H1 (cell line): ENCODE data around the gene RPS19. TPM values are rescaled to one million over a fixed set of nuclear protein-coding genes. Genes with fewer than 3 reads are reported as not detected.

Source experiments
- CTCF ChIA-PET: fragments of 300-600 bp; sonication (Branson Sonifier 250); formaldehyde crosslinking; loops from one replicate; lab custom pipeline; 2021; ENCODE audit not compliant: partially characterized antibody; lab: Charles Lee
- POLR2A ChIA-PET: fragments of 300-600 bp; sonication (Branson Sonifier 250); formaldehyde crosslinking; loops from one replicate; lab custom pipeline; 2021; ENCODE audit warnings: inconsistent platforms; ENCODE audit not compliant: partially characterized antibody; lab: Charles Lee
- DNase-seq, 2 experiments: peaks; one replicate each; pipeline versions ENCODE4 v3.0.0 to v3.0.0-alpha.2; 2010 to 2022; ENCODE audit warnings: low spot score in 2 of 2, low read depth in 1 of 2, mixed read lengths in 1 of 2
- FAIRE-seq: peaks from 2 replicates; lab custom pipeline; 2011; peaks lifted over from hg19 to GRCh38; lab: Jason Lieb, UNC
- H2AFZ ChIP-seq: 2 replicates; pipeline ENCODE4 v1.8.1; 2012; ENCODE audit warnings: low read length, inconsistent platforms
- H2AK5ac ChIP-seq: 2 replicates; pipeline ENCODE4 v1.6.1; 2013; ENCODE audit warnings: low read depth, low read length
- H2BK120ac ChIP-seq: replicated peaks from 2 replicates; pipeline ENCODE3; 2013; ENCODE audit warnings: low read depth, low read length, inconsistent platforms
- H2BK12ac ChIP-seq: 2 replicates; pipeline ENCODE4 v1.6.1; 2013; ENCODE audit warnings: low read depth, low read length
- H2BK15ac ChIP-seq: 2 replicates; pipeline ENCODE4 v1.6.1; 2013; ENCODE audit warnings: low read length
- H2BK20ac ChIP-seq: 2 replicates; pipeline ENCODE4 v1.6.1; 2013; ENCODE audit warnings: low read length
- H2BK5ac ChIP-seq: 2 replicates; pipeline ENCODE4 v1.6.1; 2013; ENCODE audit warnings: low read depth, low read length
- H3K14ac ChIP-seq: 2 replicates; pipeline ENCODE4 v1.6.1; 2013; ENCODE audit warnings: inconsistent platforms; ENCODE audit not compliant: insufficient read length
- H3K18ac ChIP-seq: 2 replicates; pipeline ENCODE4 v1.6.1; 2013; ENCODE audit warnings: low read length; ENCODE audit errors: extremely low read depth
- H3K23ac ChIP-seq: 2 replicates; pipeline ENCODE4 v1.6.1; 2013; ENCODE audit warnings: inconsistent platforms; ENCODE audit not compliant: insufficient read length
- H3K23me2 ChIP-seq: 2 replicates; pipeline ENCODE4 v1.6.1; 2013; ENCODE audit warnings: low read depth, low read length
- H3K27ac ChIP-seq: 2 replicates; pipeline ENCODE4 v1.6.1; 2011; ENCODE audit warnings: low read depth, low read length, inconsistent platforms
- H3K27me3 ChIP-seq, 4 experiments: replicated peaks in 1 of 4; 1 replicate in 1 of 4; 2 replicates in 3 of 4; pipeline versions ENCODE4 v1.6.1 to v1.8.1; 2011 to 2013; ENCODE audit warnings: low read length in 3 of 4, mild to moderate bottlenecking in 3 of 4, inconsistent platforms in 2 of 4, mixed read lengths in 2 of 4, moderate library complexity in 1 of 4; ENCODE audit not compliant: control insufficient read depth in 3 of 4, insufficient read depth in 3 of 4; ENCODE audit errors: extremely low read depth in 1 of 4
- H3K36me3 ChIP-seq, 4 experiments: 2 replicates each; pipeline versions ENCODE4 v1.6.1 to v1.8.1; 2011 to 2013; ENCODE audit warnings: mild to moderate bottlenecking in 4 of 4, low read length in 3 of 4, moderate library complexity in 2 of 4, control low read depth in 1 of 4, inconsistent platforms in 1 of 4; ENCODE audit not compliant: insufficient read depth in 4 of 4, control insufficient read depth in 2 of 4
- H3K4ac ChIP-seq: replicated peaks from 2 replicates; pipeline ENCODE3; 2013; ENCODE audit warnings: low read length, low read depth, mixed read lengths, inconsistent platforms; ENCODE audit not compliant: insufficient read length
- H3K4me1 ChIP-seq, 4 experiments: replicated peaks in 1 of 4; 1 replicate in 1 of 4; 2 replicates in 3 of 4; pipeline versions ENCODE4 v1.6.1 to v1.8.1; 2011 to 2013; ENCODE audit warnings: low read length in 3 of 4, inconsistent platforms in 2 of 4, mixed read lengths in 1 of 4; ENCODE audit not compliant: insufficient read depth in 4 of 4, control insufficient read depth in 3 of 4
- H3K4me2 ChIP-seq, 2 experiments: 2 replicates each; pipeline versions ENCODE4 v1.6.1 to v1.8.1; 2011 to 2013; ENCODE audit warnings: low read depth in 2 of 2, low read length in 2 of 2, control low read depth in 1 of 2, inconsistent platforms in 1 of 2, mild to moderate bottlenecking in 1 of 2; ENCODE audit not compliant: insufficient read depth in 1 of 2
- H3K4me3 ChIP-seq, 4 experiments: fragments of 200-600, 300-600 bp in 1 of 4; sonication (generic), shearing (Covaris generic), sonication (Bioruptor Twin) in 1 of 4; 2 replicates each; pipeline versions ENCODE4 v1.5.1 to v1.8.1; 2011 to 2016; ENCODE audit warnings: low read length in 4 of 4, low read depth in 3 of 4, control low read depth in 2 of 4, inconsistent platforms in 2 of 4, mild to moderate bottlenecking in 2 of 4, mixed read lengths in 1 of 4, moderate library complexity in 1 of 4; ENCODE audit not compliant: insufficient read depth in 2 of 4; ENCODE audit errors: extremely low read depth in 1 of 4
- H3K56ac ChIP-seq: replicated peaks from 2 replicates; pipeline ENCODE3; 2013; ENCODE audit warnings: low read depth, mild to moderate bottlenecking, mixed read lengths, low read length, inconsistent platforms; ENCODE audit not compliant: insufficient read length
- H3K79me1 ChIP-seq: 2 replicates; pipeline ENCODE4 v1.6.1; 2013; ENCODE audit warnings: low read depth, low read length, control low read depth
- H3K79me2 ChIP-seq, 2 experiments: 2 replicates each; pipeline versions ENCODE4 v1.6.1 to v1.8.1; 2012 to 2013; ENCODE audit warnings: low read length in 2 of 2, mild to moderate bottlenecking in 2 of 2, inconsistent platforms in 1 of 2; ENCODE audit not compliant: insufficient read depth in 2 of 2, control insufficient read depth in 1 of 2
- H3K9ac ChIP-seq, 4 experiments: replicated peaks in 1 of 4; 1 replicate in 1 of 4; 2 replicates in 3 of 4; pipeline versions ENCODE4 v1.6.1 to v1.8.1; 2011 to 2013; ENCODE audit warnings: low read depth in 3 of 4, low read length in 3 of 4, control low read depth in 2 of 4, mild to moderate bottlenecking in 2 of 4, moderate library complexity in 2 of 4, inconsistent platforms in 1 of 4; ENCODE audit errors: extremely low read depth in 1 of 4
- H3K9me3 ChIP-seq, 2 experiments: 2 replicates each; pipeline versions ENCODE4 v1.6.1 to v1.8.1; 2012 to 2013; ENCODE audit warnings: mild to moderate bottlenecking in 2 of 2, moderate library complexity in 2 of 2, control low read depth in 1 of 2, inconsistent platforms in 1 of 2, low read depth in 1 of 2, low read length in 1 of 2, mixed read lengths in 1 of 2; ENCODE audit not compliant: insufficient read depth in 2 of 2
- H4K20me1 ChIP-seq, 2 experiments: replicated peaks in 1 of 2; 2 replicates each; pipeline versions ENCODE3 to v1.8.1; 2011 to 2013; ENCODE audit warnings: inconsistent platforms in 2 of 2, low read length in 2 of 2, mild to moderate bottlenecking in 1 of 2; ENCODE audit not compliant: insufficient read depth in 2 of 2, control insufficient read depth in 1 of 2
- H4K5ac ChIP-seq: 2 replicates; pipeline ENCODE4 v1.6.1; 2013; ENCODE audit warnings: low read length, low read depth, mixed read lengths, inconsistent platforms; ENCODE audit not compliant: insufficient read length
- H4K8ac ChIP-seq: 2 replicates; pipeline ENCODE4 v1.8.0; 2013; ENCODE audit warnings: mild to moderate bottlenecking, moderate library complexity, low read length, inconsistent platforms; ENCODE audit not compliant: insufficient read depth; ENCODE audit errors: extremely low read depth
- H4K91ac ChIP-seq: replicated peaks from 2 replicates; pipeline ENCODE3; 2013; ENCODE audit warnings: low read length, mixed read lengths, inconsistent platforms; ENCODE audit not compliant: insufficient read length
- CEBPB ChIP-seq: IDR thresholded peaks from 2 replicates; pipeline ENCODE4 v1.6.1; 2012; ENCODE audit warnings: low read depth, low read length
- CHD1 ChIP-seq: IDR thresholded peaks from 2 replicates; pipeline ENCODE4 v1.6.1; 2012; ENCODE audit warnings: low read depth, low read length, improper control_type of control experiment
- CHD2 ChIP-seq: IDR thresholded peaks from 2 replicates; pipeline ENCODE4 v1.6.1; 2012; ENCODE audit warnings: low read length, improper control_type of control experiment
- CTCF ChIP-seq, 3 experiments: IDR thresholded peaks; 1 replicate in 2 of 3; 2 replicates in 1 of 3; pipeline versions ENCODE4 v1.5.1 to v1.6.1; 2011; ENCODE audit warnings: low read length in 3 of 3, mild to moderate bottlenecking in 3 of 3, inconsistent platforms in 2 of 3, low read depth in 1 of 3, moderate library complexity in 1 of 3; ENCODE audit not compliant: insufficient read depth in 1 of 3; ENCODE audit errors: control extremely low read depth in 1 of 3
- EGR1 ChIP-seq: IDR thresholded peaks from 2 replicates; pipeline ENCODE4 v1.6.1; 2011; ENCODE audit warnings: low read depth, low read length, borderline replicate concordance
- GABPA ChIP-seq: IDR thresholded peaks from 2 replicates; pipeline ENCODE4 v1.6.1; 2011; ENCODE audit warnings: mild to moderate bottlenecking, low read length, moderate library complexity, borderline replicate concordance; ENCODE audit not compliant: insufficient read depth
- KDM1A ChIP-seq: fragments of 200-600, 300-600 bp; sonication (generic); IDR thresholded peaks from 2 replicates; pipeline ENCODE4 v1.7.1; 2016; ENCODE audit warnings: mild to moderate bottlenecking, low read length, borderline replicate concordance
- SP1 ChIP-seq: IDR thresholded peaks from 2 replicates; pipeline ENCODE4 v1.6.1; 2011; ENCODE audit warnings: low read depth, low read length
- SP4 ChIP-seq: IDR thresholded peaks from 2 replicates; pipeline ENCODE4 v1.6.1; 2012; ENCODE audit warnings: low read length, inconsistent platforms
- TAF7 ChIP-seq: optimal IDR thresholded peaks from 2 replicates; pipeline ENCODE3; 2011; ENCODE audit warnings: low read depth, mild to moderate bottlenecking, inconsistent platforms, low read length, moderate library complexity, borderline replicate concordance
- TCF12 ChIP-seq: IDR thresholded peaks from 2 replicates; pipeline ENCODE4 v1.6.1; 2011; ENCODE audit warnings: low read depth, mild to moderate bottlenecking, low read length
- YY1 ChIP-seq: IDR thresholded peaks from 2 replicates; pipeline ENCODE4 v1.6.1; 2011; ENCODE audit warnings: low read depth, mild to moderate bottlenecking, low read length
- ZNF274 ChIP-seq: IDR thresholded peaks from 2 replicates; pipeline ENCODE4 v1.7.0; 2012; ENCODE audit warnings: low read length, borderline replicate concordance; ENCODE audit errors: extremely low read depth
- WGBS, 2 experiments: shearing (Covaris generic) in 1 of 2; methylation state at CpG; one replicate each; pipeline versions ENCODE4 v1.1.6 to v1.1.7; 2013 to 2015; ENCODE audit warnings: low lambda C conversion rate in 2 of 2, mixed read lengths in 2 of 2, inconsistent platforms in 1 of 2, low coverage in 1 of 2, missing lambda C conversion rate in 1 of 2; ENCODE audit not compliant: insufficient replicate concordance in 2 of 2, insufficient coverage in 1 of 2, insufficient read length in 1 of 2; ENCODE audit errors: extremely low coverage in 1 of 2, missing lambda C conversion rate in 1 of 2; 5-methylcytosine and 5-hydroxymethylcytosine counted together
- polyA plus RNA-seq, 7 experiments: library from polyadenylated mRNA; depleted of rRNA in 3 of 7; stranded (reverse) in 5 of 7; unstranded in 2 of 7; fragments of >200 nt in 5 of 7; fragments of 200-250 nt in 2 of 7; gene quantifications; 1 replicate in 5 of 7; 2 replicates in 1 of 7; 4 replicates in 1 of 7; pipeline versions ENCODE4 v1.2.1 to v1.2.3, GENCODE V29; 2011 to 2013; ENCODE audit warnings: missing spikeins in 2 of 7, mixed read lengths in 2 of 7
- total RNA-seq: library from RNA; stranded (reverse); fragmentation: NEBNext Ultra II Directional; extraction: Animal tissue kit (Norgen Biotek cat#: 25700); gene quantifications from 2 replicates; pipeline ENCODE4 v1.2.1, GENCODE V29; 2021

RPS19 gene
- total and polyA plus RNA-seq, 2 of the 8 experiments (the other 6 are each of a cell fraction or from before 2014, with no cell fraction given): 2,817 to 5,751 TPM

GRCh38 chr19:41889896-41890295 is 29.8 kb downstream of the RPS19 start:
- no peak overlapping the region for H4K5ac ChIP-seq
- H2AFZ ChIP-seq: no peak overlapping the region
- H3K27ac ChIP-seq: no peak overlapping the region
- no peak overlapping the region for H3K23ac ChIP-seq
- no peaks in the 10 kb centered on the region for H3K9me3 ChIP-seq
- H3K79me1 ChIP-seq: peaks cover 2% of the 10 kb centered on the region; the same call in 1 of the 2 replicates
- no peaks in the 10 kb centered on the region for H3K27me3 ChIP-seq
- no peak for DNase-seq
- no peak overlapping the region for H3K18ac ChIP-seq
- H2BK5ac ChIP-seq: no peak overlapping the region
- ChIA-PET POLR2A (interaction anchor here (1.1 to 13.9 kb wide), 4 partner anchors 8 to 29 kb away, joined by 4 to 298 read pairs (median 8); partner anchors contain the start of gene RPS19), CTCF (interaction anchor here (1.1 to 2.3 kb wide), 7 partner anchors 9 to 48 kb away, joined by 3 to 9 read pairs (median 5); no protein-coding TSS in a partner anchor)
- H2BK20ac ChIP-seq: no peak overlapping the region
- H3K4ac ChIP-seq: no peak overlapping the region
- H4K8ac ChIP-seq: no peak overlapping the region
- H3K4me1 ChIP-seq: peaks cover 3 to 16% (median 12%) of the 10 kb centered on the region in 4 experiments
- peaks cover 3 to 6% of the 10 kb centered on the region in 2 experiments for H4K20me1 ChIP-seq
- no peak overlapping the region for H2AK5ac ChIP-seq
- no peak for FAIRE-seq
- no peak overlapping the region for H3K4me3 ChIP-seq
- H3K23me2 ChIP-seq: no peaks in the 10 kb centered on the region
- no peak overlapping the region for H3K14ac ChIP-seq
- no peak overlapping the region for H2BK15ac ChIP-seq
- H4K91ac ChIP-seq: no peak overlapping the region
- no peak overlapping the region for H3K56ac ChIP-seq
- no peak overlapping the region for H2BK120ac ChIP-seq
- H3K79me2 ChIP-seq: peaks cover 0 to under 1% of the 10 kb centered on the region in 2 experiments; a peak in 1 of 4 replicates
- H3K9ac ChIP-seq: no peak overlapping the region
- H3K36me3 ChIP-seq: peaks cover 0 to 2% (median 0%) of the 10 kb centered on the region in 4 experiments; a peak in 3 of 8 replicates
- no peak overlapping the region for H2BK12ac ChIP-seq
- no peak overlapping the region for H3K4me2 ChIP-seq
- WGBS, 2 experiments: 94% methylated on average over 8 of the region's 8 CpGs; no CpG with 5 or more reads in 1 of the 2 experiments
- no peak for TF ChIP-seq SP1
- no peak for TF ChIP-seq SP4
- TF ChIP-seq EGR1: no peak
- no peak for TF ChIP-seq TCF12
- no peak for TF ChIP-seq ZNF274
- no peak for TF ChIP-seq GABPA
- no peak for TF ChIP-seq TAF7
- TF ChIP-seq KDM1A: no peak
- no peak for TF ChIP-seq CHD1
- no peak for TF ChIP-seq CTCF (IDR thresholded peaks at IDR 0.05; ENCODE audit: control extremely low read depth in 1 of 3, insufficient read depth in 1 of 3, low read depth in 1 of 3, low read length in 3 of 3)
- no peak for TF ChIP-seq CEBPB
- TF ChIP-seq CHD2: no peak
- no peak for TF ChIP-seq YY1
